HG03354 (cell line): Measurements from ENCODE around the gene NACA.
A peak's percentile ranks its signal among the peaks of the same experiment; 100 is the strongest.
"Not testable (repeated sequence)": the region's sequence is repeated elsewhere in the genome, so short reads cannot be mapped to it uniquely, and the experiment has no call there.

Experiments
- ATAC-seq: cut with Tn5 transposase; IDR thresholded peaks from one replicate; pipeline ENCODE4 v1.9.1; 2021; ENCODE audit warnings: mild to moderate bottlenecking; ENCODE audit not compliant: unreplicated experiment, poor library complexity, severe bottlenecking

NACA gene

DNA sequence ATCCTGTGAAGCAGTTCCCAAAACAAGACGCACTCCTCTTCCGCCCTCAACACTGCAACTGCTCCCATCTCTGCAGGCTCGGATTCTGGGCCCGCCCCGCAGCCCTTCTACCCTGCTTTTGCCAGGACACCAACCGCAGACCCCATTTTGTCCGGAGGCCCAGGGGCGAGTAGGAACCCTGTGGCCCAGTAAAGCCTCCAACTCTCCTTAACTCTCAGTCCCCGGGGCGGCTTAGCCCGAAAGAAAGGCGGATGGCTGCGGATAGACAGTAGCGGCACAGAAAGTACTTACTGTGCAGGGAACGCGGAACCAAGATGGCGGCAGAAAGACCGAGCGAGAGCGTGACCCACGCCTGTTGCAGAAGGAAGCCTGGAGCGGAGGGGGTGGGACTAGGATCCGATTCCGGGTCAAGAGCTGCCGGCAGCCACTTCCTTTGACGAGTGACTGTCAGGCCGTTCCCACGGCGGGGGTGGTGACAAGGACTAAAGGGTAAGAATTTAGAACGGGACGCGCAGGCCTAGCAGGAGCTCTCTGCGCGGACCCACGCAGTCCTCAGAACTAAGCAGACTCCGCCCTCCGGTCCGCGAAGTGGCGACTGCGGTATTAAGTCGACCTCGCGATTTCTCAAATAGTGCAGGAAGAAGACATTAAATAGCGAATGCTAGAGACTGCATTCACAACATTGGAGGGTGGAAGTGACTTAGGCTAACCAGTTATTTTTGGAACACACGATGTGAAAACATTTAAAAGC is at the start of gene NACA:
Gene NACA, minus strand, starts transcription at position 328 of the 751 bp plus-strand sequence. CDS start 778 bp downstream, outside the sequence.
- peak; percentile 93 for ATAC-seq

DNA sequence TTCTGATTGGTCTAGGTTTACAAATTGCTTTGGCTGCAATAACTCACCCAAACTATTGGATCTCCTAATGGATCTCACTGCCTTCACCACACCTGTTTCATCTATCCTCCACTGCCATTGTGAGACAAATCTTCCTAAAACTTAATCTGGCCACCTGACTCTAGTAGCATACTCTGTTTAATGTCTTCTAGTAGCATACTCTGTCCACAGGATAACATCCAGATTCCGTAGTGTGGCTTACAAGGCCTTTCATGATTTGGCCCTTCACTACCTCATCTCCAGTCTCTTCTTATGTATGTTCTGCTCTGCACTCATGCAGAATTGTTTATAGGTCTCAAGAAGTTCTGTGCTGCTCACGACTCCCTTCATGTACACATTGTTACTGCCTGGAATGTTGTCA is 48.0 kb upstream of the NACA start:
- ATAC-seq: no peak

GRCh38 chr12:56772625-56773024 is 47.5 kb upstream of the NACA start:
- ATAC-seq: no peak

GRCh38 chr12:56769868-56770267 is 44.8 kb upstream of the NACA start:
- no peak for ATAC-seq

GRCh38 chr12:56768424-56768823 is 43.3 kb upstream of the NACA start:
- ATAC-seq: no peak

DNA sequence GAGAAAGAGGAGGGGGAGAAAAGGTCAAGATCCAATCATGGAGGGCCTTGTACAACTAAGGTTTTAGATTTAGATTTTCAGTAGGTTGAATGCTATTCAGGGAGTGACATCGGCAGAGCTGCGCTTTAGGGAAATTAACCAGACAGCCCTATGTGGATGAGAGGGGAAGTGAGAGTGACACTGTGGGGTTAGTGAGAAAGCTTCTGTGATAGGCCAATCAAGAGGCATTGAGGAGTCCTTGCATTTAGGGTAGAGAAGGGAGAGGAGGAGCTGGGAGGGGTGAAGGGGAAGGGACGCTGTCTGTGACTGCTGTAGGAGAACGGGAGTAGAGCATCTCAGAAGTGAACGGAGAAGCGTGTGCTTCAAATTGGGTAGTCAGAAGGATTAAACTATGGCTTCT is 41.4 kb upstream of the NACA start:
- peak; percentile 94 for ATAC-seq

- ATAC-seq: no peak
Observed at GRCh38 chr12:56763753-56764657, 38.9 kb upstream of the NACA start.

GRCh38 chr12:56761812-56762211 is 36.7 kb upstream of the NACA start:
- no peak for ATAC-seq

GRCh38 chr12:56760460-56760859 is 35.4 kb upstream of the NACA start:
- ATAC-seq: no peak

DNA sequence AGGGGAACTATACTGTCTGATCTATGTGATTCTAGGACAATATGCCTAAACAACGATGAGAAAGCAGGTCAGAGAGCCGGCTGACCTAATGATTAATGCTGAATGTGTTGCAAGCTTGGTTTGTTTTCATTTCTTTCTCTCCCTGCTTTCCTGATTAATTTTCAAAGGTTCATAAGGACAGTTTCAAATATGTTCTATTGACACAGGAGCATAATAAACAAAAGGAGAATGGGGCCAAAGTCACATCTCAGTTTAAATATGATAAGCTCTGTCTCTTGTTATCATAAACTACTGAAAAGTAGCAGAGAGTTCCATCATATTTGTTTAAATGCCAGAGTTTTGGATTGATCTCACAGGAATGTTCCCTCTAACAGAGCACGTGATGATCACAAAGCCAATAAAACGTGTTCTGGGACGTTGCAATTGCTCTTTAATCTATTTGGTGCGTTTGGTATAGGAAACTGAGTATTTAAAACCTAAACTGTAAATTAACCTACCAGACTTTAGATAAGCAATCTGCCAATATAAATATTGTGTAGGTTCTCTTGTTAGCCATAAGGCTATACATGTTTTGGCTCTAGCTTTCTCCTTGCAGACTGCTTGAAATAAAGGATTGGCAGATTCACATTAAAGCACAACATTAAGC is 34.3 kb upstream of the NACA start:
- no peak for ATAC-seq

- ATAC-seq: no peak
Observed at GRCh38 chr12:56758728-56759262, 33.7 kb upstream of the NACA start.

DNA sequence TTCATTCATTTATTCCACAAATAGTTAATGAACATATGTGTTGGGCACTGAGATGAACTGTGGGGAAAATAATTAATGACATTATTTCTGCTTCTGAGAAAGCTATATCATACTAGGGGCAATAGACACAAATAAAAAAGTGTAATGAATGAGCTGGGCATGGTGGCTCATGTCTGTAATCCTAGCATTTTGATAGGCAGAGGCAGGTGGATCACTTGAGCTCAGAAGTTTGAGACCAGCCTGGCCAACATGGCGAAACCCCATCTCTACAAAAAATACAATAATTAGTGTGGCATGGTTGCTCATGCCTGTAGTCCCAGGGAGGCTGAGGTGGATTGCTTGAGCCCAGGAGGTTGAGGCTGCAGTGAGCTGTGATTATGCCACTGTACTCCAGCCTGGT is 32.9 kb upstream of the NACA start:
- ATAC-seq: not testable (repeated sequence)

DNA sequence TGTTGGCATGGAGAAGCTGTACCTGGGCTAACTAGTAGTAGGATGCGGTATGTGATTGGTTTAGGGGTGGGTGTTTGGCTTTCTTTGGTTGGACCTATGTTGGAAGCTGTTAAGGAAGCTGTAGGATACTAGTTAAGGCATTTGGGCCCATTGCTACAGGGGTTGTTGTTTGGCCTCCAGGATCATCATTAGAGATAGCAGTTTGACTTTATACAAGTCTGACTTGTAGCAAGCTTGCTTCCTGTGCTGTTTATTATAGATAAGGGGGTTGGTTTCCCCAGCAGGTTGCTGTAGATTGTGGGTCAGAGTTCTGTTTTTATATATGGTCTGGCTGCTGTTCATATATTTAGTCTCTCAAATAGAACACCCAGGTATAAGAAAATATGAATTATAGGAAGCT is 28.5 kb upstream of the NACA start:
- ATAC-seq: no peak

DNA sequence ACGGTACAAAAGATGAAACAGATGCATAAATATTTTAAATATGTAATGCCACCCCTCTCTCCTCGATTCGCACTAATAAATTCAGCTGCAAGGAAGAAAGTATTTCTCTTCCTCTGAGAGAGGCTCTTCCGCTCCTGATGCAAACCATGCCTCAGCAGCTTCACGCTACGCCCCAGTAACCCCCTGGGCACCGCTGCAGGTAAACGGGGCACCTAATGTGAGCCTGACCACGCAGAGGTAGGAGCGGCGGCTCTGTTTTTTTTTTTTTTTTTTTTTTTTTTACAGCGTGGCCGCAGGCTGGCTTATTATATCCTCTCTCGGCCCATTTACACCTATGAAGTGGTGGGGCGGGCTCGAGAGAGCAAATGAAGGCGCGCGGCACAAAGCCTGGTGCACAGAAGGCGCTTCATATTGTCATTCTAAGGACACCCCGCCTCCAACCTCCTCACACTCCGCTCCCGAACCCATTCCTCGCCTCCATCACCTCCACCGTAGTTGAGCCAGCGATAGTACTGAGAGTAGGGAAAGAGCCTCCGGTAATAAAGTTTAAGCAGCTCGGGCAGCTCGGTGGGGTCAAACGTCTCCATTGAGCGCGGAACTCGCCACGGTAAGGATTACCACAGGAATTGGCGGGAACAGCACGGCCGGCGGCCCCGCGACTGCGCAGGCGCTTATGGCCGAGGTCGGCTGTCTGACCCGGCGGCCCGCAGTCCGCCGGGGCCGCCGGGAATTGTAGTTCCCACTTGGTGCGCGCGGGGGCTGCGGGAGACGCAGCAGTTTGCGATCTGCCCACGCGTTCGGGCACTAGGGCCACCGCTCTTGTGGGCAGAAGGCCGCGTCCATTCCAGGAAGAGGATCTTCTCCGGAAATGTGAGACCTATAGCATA is 26.9 kb upstream of the NACA start, which contains the start of gene PRIM1:
Gene PRIM1, minus strand, starts transcription at position 612 of the 887 bp plus-strand sequence. Its CDS starts 25 bp downstream, at position 587.
- peak; percentile 81 for ATAC-seq

DNA sequence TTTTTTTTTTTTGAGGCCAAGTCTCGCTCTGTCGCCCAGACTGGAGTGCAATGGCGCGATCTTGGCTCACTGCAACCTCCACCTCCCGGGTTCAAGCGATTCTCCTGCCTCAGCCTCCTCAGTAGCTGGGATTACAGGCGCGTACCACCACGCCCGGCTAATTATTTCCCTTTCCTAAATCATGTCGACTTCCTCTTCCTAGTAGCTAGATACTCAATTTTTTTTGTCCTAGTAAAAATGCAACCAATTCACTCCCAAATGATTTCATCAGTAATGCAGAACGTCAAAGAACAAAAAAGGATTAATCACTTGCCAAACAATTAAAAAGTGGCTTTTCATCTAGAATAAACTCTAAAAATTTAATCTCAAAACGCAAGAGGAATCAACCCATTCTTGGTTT is 25.5 kb upstream of the NACA start:
- not testable (repeated sequence) for ATAC-seq

DNA sequence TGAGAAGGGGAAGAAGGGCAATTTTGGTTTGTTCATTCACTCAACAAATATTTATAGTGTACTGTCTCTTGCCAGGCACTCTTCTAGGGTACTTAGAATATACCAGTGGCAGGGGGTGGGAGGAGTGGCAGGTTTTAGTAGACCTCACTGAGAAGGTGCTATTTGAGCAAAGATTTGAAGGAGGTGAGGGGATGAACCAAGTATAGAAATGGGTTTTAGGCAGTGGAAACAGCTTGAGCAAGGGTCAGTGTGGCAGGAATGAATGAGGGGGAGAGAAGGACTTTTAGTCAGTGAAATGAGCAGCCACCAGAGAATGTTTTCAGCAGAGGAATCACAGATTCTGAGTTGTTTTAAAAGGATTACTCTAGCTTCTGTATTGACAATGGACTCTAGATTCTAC is 24.8 kb upstream of the NACA start:
- no peak for ATAC-seq

GRCh38 chr12:56749359-56749758 is 24.3 kb upstream of the NACA start:
- no peak for ATAC-seq

- ATAC-seq: no peak
Observed at GRCh38 chr12:56728139-56728861, 3.2 kb upstream of the NACA start.
